HepG2 (cell line): ENCODE data around the gene SLC2A14.

Source experiments
- FOXA1 ChIP-seq, 2 experiments: fragments of 450-650 bp in 1 of 2; sonication (generic) in 1 of 2; formaldehyde crosslinking in 1 of 2; IDR thresholded peaks; 2 replicates each; pipeline versions ENCODE4 v1.4.0 to v1.6.1; 2016 to 2020; ENCODE audit warnings: missing genetic modification reagents in 1 of 2
- FOXK1 ChIP-seq: sonication (generic); formaldehyde crosslinking; IDR thresholded peaks from 2 replicates; pipeline ENCODE4 v1.4.0; 2020; ENCODE audit warnings: low read depth, missing genetic modification reagents, borderline replicate concordance
- KAT8 ChIP-seq: IDR thresholded peaks from 2 replicates; pipeline ENCODE4 v1.6.1; 2016; ENCODE audit warnings: missing genetic modification reagents, missing compliant biosample characterization
- SNRNP70 ChIP-seq: fragments of 200-400 bp; formaldehyde crosslinking; IDR thresholded peaks from 2 replicates; pipeline ENCODE4 v1.6.1; 2017; ENCODE audit warnings: mild to moderate bottlenecking, low read depth, low read length, moderate library complexity
- ZNF335 ChIP-seq: sonication (generic); formaldehyde crosslinking; IDR thresholded peaks from 2 replicates; pipeline ENCODE4 v1.4.0; 2020; ENCODE audit warnings: missing genetic modification reagents
- ZNF605 ChIP-seq: sonication (generic); formaldehyde crosslinking; IDR thresholded peaks from 2 replicates; pipeline ENCODE4 v1.8.0; 2022; ENCODE audit warnings: mild to moderate bottlenecking, missing genetic modification reagents
- ZNF768 ChIP-seq: sonication (generic); formaldehyde crosslinking; IDR thresholded peaks from 2 replicates; pipeline ENCODE4 v1.4.0; 2020; ENCODE audit warnings: missing genetic modification reagents

GRCh38 chr12:7784701-7785100 is 88.0 kb downstream of the SLC2A14 start:
- TF ChIP-seq ZNF768 (CRISPR knock-in tag), result no peak
- no peak for TF ChIP-seq ZNF605 (CRISPR knock-in tag)
- no peak for TF ChIP-seq FOXA1 (IDR thresholded peaks at IDR 0.05)
- TF ChIP-seq FOXA1 (CRISPR knock-in tag; IDR thresholded peaks at IDR 0.05), result no peak
- TF ChIP-seq FOXK1 (CRISPR knock-in tag), result no peak
- TF ChIP-seq KAT8 (CRISPR knock-in tag), result no peak
- TF ChIP-seq ZNF335 (CRISPR knock-in tag), result no peak
- TF ChIP-seq SNRNP70, result no peak
